Measurements from ENCODE around the gene KIF11.

- TF ChIP-seq CTCF (IDR thresholded peaks at IDR 0.05) = no peak
- no peak for TF ChIP-seq POLR2A (IDR thresholded peaks at IDR 0.05)
- TF ChIP-seq POLR2AphosphoS5 (IDR thresholded peaks at IDR 0.05) = no peak
- no peak for TF ChIP-seq EP300 (IDR thresholded peaks at IDR 0.05)
Observed at GRCh38 chr10:92615515-92615914, 22.6 kb downstream of the KIF11 start.

All from gastroesophageal sphincter (tissue), 3 donors.